DOHH2 (cell line): Measurements from ENCODE around the gene DUSP23.

Experiments used
- H3F3A ChIP-seq: fragments of 200-600 bp; sonication (generic), shearing (Covaris generic); 2 replicates; pipeline ENCODE4 v1.6.0; 2016; ENCODE audit warnings: antibody characterized with exemption, mild to moderate bottlenecking; ENCODE audit not compliant: control insufficient read depth, insufficient read depth
- H3K27ac ChIP-seq: fragments of 200-600 bp; sonication (generic); 2 replicates; pipeline ENCODE4 v1.5.1; 2014; ENCODE audit warnings: low read depth, mild to moderate bottlenecking, low read length, moderate library complexity
- H3K27me3 ChIP-seq: fragments of 200-600 bp; sonication (generic); 2 replicates; pipeline ENCODE4 v1.6.1; 2014; ENCODE audit warnings: mild to moderate bottlenecking, low read length, mixed read lengths; ENCODE audit not compliant: control insufficient read depth
- H3K36me3 ChIP-seq: fragments of 200-600 bp; sonication (generic); 2 replicates; pipeline ENCODE4 v1.6.1; 2014; ENCODE audit warnings: mild to moderate bottlenecking, low read length, moderate library complexity, mixed read lengths; ENCODE audit not compliant: control insufficient read depth
- H3K4me1 ChIP-seq: fragments of 200-600 bp; sonication (generic); 2 replicates; pipeline ENCODE4 v1.6.1; 2014; ENCODE audit warnings: mild to moderate bottlenecking, low read length, mixed read lengths; ENCODE audit not compliant: control insufficient read depth
- H3K4me2 ChIP-seq: fragments of 200-600 bp; sonication (generic); 2 replicates; pipeline ENCODE4 v1.6.0; 2014; ENCODE audit warnings: mild to moderate bottlenecking, low read length, moderate library complexity
- H3K4me3 ChIP-seq: fragments of 200-600 bp; sonication (generic); 2 replicates; pipeline ENCODE4 v1.5.1; 2014; ENCODE audit warnings: mild to moderate bottlenecking, low read length, mixed read lengths
- H3K79me2 ChIP-seq: fragments of 200-600 bp; sonication (generic); 2 replicates; pipeline ENCODE4 v1.6.1; 2014; ENCODE audit warnings: mild to moderate bottlenecking, low read length, mixed read lengths; ENCODE audit not compliant: control insufficient read depth
- H3K9me2 ChIP-seq: fragments of 200-600 bp; sonication (generic); replicated peaks from 2 replicates; pipeline ENCODE4 v1.6.1; 2014; ENCODE audit warnings: mild to moderate bottlenecking, low read length, mixed read lengths; ENCODE audit not compliant: control insufficient read depth
- H3K9me3 ChIP-seq: fragments of 200-600 bp; sonication (generic); 2 replicates; pipeline ENCODE4 v1.6.1; 2014; ENCODE audit warnings: antibody characterized with exemption, low read length, mixed read lengths; ENCODE audit not compliant: control insufficient read depth, insufficient read depth
- H4K20me1 ChIP-seq: fragments of 200-600 bp; sonication (generic); 2 replicates; pipeline ENCODE4 v1.6.0; 2014; ENCODE audit warnings: low read depth, mild to moderate bottlenecking, antibody characterized with exemption, low read length, moderate library complexity; ENCODE audit not compliant: control insufficient read depth, insufficient read depth
- EZH2phosphoT487 ChIP-seq: fragments of 200-600 bp; sonication (generic); IDR thresholded peaks from 2 replicates; pipeline ENCODE4 v1.6.1; 2017; ENCODE audit warnings: borderline replicate concordance, mild to moderate bottlenecking, antibody characterized with exemption, low read length, moderate library complexity, mixed read lengths
- TF ChIP-seq, protein P1 (sequence below): fragments of 200-600 bp; sonication (generic); IDR thresholded peaks from one replicate; pipeline ENCODE4 v1.5.1; 2014; ENCODE audit warnings: antibody characterized with exemption, mild to moderate bottlenecking, low read depth, low read length; ENCODE audit not compliant: poor library complexity, severe bottlenecking

Gene DUSP23

DNA sequence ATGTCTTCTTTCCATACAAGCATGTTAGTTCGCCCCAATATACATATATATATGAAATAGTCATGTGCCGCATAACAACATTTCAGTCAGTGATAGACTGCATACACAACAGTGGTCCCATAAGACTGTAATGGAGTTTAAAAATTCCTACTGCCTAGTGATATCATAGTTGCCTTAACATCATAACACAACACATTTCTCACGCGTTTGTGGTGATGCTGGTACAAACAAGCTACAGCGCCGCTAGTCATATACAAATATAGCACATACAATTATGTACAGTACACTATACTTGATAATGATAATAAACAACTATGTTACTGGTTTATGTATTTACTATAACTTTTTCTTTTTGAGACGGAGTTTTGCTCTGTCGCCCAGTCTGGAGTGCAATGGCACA, 35.2 kb downstream of the DUSP23 start:
- Histone ChIP-seq H3K79me2 (no peaks in the 10 kb centered on the region), H3K36me3 (no peaks in the 10 kb centered on the region), H3F3A (no peaks in the 10 kb centered on the region), H3K4me2 (no peak overlapping the region), H3K9me3 (no peaks in the 10 kb centered on the region), H3K9me2 (no peaks in the 10 kb centered on the region), H3K4me3 (no peak overlapping the region), H3K4me1 (no peaks in the 10 kb centered on the region), H3K27ac (no peak overlapping the region), H4K20me1 (no peaks in the 10 kb centered on the region), H3K27me3 (peaks cover 32% of the 10 kb centered on the region; the same call in 1 of the 2 replicates)
- TF ChIP-seq, protein P1, sequence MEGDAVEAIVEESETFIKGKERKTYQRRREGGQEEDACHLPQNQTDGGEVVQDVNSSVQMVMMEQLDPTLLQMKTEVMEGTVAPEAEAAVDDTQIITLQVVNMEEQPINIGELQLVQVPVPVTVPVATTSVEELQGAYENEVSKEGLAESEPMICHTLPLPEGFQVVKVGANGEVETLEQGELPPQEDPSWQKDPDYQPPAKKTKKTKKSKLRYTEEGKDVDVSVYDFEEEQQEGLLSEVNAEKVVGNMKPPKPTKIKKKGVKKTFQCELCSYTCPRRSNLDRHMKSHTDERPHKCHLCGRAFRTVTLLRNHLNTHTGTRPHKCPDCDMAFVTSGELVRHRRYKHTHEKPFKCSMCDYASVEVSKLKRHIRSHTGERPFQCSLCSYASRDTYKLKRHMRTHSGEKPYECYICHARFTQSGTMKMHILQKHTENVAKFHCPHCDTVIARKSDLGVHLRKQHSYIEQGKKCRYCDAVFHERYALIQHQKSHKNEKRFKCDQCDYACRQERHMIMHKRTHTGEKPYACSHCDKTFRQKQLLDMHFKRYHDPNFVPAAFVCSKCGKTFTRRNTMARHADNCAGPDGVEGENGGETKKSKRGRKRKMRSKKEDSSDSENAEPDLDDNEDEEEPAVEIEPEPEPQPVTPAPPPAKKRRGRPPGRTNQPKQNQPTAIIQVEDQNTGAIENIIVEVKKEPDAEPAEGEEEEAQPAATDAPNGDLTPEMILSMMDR = no peak

DNA sequence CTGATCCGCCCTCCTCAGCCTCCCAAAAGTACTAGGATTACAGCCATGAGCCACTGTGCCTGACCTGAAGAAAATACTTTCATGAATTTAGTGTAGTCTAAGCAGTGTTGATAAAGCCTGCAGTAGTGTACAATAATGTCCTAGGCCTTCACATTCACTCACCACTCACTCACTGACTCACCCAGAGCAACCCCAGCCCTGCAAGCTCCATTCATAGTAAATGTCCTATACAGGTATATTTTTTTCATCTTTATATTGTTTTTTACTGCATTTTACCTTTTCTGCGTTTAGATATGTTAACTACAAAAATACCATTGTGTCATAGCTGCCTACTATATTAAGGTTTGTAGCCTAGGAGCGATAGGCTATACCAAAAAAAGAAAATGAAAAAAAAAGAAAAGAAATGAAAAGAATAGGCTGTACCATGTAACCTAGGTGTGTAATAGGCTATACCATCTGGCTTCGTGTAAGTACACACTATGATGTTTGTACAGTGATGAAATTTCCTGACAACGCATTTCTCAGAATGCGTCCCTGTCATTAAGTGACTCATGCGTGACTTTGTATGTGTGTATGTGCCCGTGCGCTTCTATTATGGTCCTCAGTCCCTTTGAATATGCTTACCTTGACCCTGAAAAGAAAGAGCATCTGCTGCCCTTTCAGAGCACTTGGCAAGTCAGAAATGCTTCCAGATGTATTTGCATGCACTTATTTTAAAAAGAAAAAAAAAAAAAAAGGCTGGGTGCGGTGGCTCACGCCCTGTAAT, 36.7 kb downstream of the DUSP23 start:
- Histone ChIP-seq H3K9me3 (no peaks in the 10 kb centered on the region), H3K4me3 (no peak overlapping the region), H3K9me2 (no peaks in the 10 kb centered on the region), H3K27me3 (peaks cover 20% of the 10 kb centered on the region; the same call in 1 of the 2 replicates), H3K36me3 (no peaks in the 10 kb centered on the region), H3K27ac (no peak overlapping the region), H3K4me1 (no peaks in the 10 kb centered on the region), H3F3A (no peaks in the 10 kb centered on the region), H3K79me2 (no peaks in the 10 kb centered on the region), H3K4me2 (no peak overlapping the region), H4K20me1 (no peaks in the 10 kb centered on the region)
- no peak for TF ChIP-seq EZH2phosphoT487
- TF ChIP-seq, protein P1 = no peak

GRCh38 chr1:159821171-159821867, 40.6 kb downstream of the DUSP23 start:
- H3K79me2 ChIP-seq = no peaks in the 10 kb centered on the region
- TF ChIP-seq, protein P1 = no peak
- TF ChIP-seq EZH2phosphoT487 = no peak
- no peaks in the 10 kb centered on the region for H3K4me1 ChIP-seq
- no peaks in the 10 kb centered on the region for H3K9me3 ChIP-seq
- H3K9me2 ChIP-seq = no peaks in the 10 kb centered on the region
- peaks cover 9% of the 10 kb centered on the region; the same call in 1 of the 2 replicates for H3K27me3 ChIP-seq
- H3K4me2 ChIP-seq = no peak overlapping the region
- H3K36me3 ChIP-seq = no peaks in the 10 kb centered on the region
- H3F3A ChIP-seq = no peaks in the 10 kb centered on the region
- no peak overlapping the region for H3K27ac ChIP-seq
- no peak overlapping the region for H3K4me3 ChIP-seq
- H4K20me1 ChIP-seq = no peaks in the 10 kb centered on the region
